Stomach smooth muscle (tissue), 2 donors: ENCODE results near the gene ARSB.

Experiments
- H3K27ac ChIP-seq: one replicate; pipeline ENCODE4 v1.7.0; 2013; ENCODE audit warnings: mild to moderate bottlenecking, low read length, inconsistent platforms
- H3K27me3 ChIP-seq, 2 donors: one replicate each; pipeline ENCODE4 v1.7.0; 2013; ENCODE audit warnings: low read length in 2 of 2; ENCODE audit not compliant: insufficient read depth in 2 of 2, control insufficient read depth in 1 of 2
- H3K36me3 ChIP-seq, 2 donors: one replicate each; pipeline ENCODE4 v1.7.0; 2013; ENCODE audit warnings: low read length in 2 of 2; ENCODE audit not compliant: control insufficient read depth in 2 of 2, insufficient read depth in 2 of 2
- H3K4me1 ChIP-seq: one replicate; pipeline ENCODE4 v1.7.0; 2013; ENCODE audit warnings: low read length; ENCODE audit not compliant: control insufficient read depth, insufficient read depth
- H3K4me3 ChIP-seq, 2 donors: one replicate each; pipeline ENCODE4 v1.7.0; 2013; ENCODE audit warnings: low read length in 2 of 2
- H3K9ac ChIP-seq, 2 donors: one replicate each; pipeline ENCODE4 v1.7.0; 2013; ENCODE audit warnings: low read length in 2 of 2, mild to moderate bottlenecking in 1 of 2
- H3K9me3 ChIP-seq, 2 donors: one replicate each; pipeline ENCODE4 v1.7.0; 2013; ENCODE audit warnings: low read length in 2 of 2; ENCODE audit not compliant: control insufficient read depth in 2 of 2
- donor health status: healthy.
- donor health status: Pancreatic carcinoma.

ARSB gene

GRCh38 chr5:78779262-78779661 is 205.8 kb downstream of the ARSB start:
- H3K27ac ChIP-seq, result no peak overlapping the region
- no peaks in the 10 kb centered on the region for H3K9me3 ChIP-seq
- peaks cover 0 to 2% of the 10 kb centered on the region in 2 donors for H3K36me3 ChIP-seq
- no peaks in the 10 kb centered on the region for H3K4me1 ChIP-seq
- no peaks in the 10 kb centered on the region for H3K27me3 ChIP-seq
- no peak overlapping the region for H3K9ac ChIP-seq
- H3K4me3 ChIP-seq, result no peak overlapping the region

- no peaks in the 10 kb centered on the region for H3K4me1 ChIP-seq
- no peak overlapping the region for H3K9ac ChIP-seq
- H3K27me3 ChIP-seq, result no peaks in the 10 kb centered on the region
- no peak overlapping the region for H3K4me3 ChIP-seq
- peaks cover 0 to 2% of the 10 kb centered on the region in 2 donors for H3K36me3 ChIP-seq
- no peak overlapping the region for H3K27ac ChIP-seq
- no peaks in the 10 kb centered on the region for H3K9me3 ChIP-seq
These were observed 206.6 kb downstream of the ARSB start for GRCh38 chr5:78778538-78778937.

DNA sequence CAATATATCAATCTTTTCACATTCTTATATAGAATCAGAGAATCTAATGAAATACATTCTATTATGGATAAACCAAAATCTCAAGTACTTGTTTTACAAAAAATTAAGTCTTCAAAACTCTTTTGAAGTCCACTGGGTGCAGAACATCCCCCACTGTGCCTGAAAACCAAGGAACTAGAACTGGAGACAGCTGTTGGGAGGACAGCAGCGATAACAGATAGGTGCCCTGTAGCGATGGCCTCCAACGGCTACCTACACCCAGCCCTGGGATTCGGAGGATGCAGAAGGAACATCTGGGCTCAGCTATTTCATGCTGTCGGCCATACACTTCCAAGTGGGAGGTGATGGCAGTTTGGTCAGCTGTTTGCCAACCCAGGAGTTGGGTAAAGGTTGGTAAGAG is 207.2 kb downstream of the ARSB start:
- no peak overlapping the region for H3K27ac ChIP-seq
- peaks cover 0 to 2% of the 10 kb centered on the region in 2 donors for H3K36me3 ChIP-seq
- H3K4me3 ChIP-seq, result no peak overlapping the region
- H3K9me3 ChIP-seq, result no peaks in the 10 kb centered on the region
- no peaks in the 10 kb centered on the region for H3K27me3 ChIP-seq
- no peaks in the 10 kb centered on the region for H3K4me1 ChIP-seq
- H3K9ac ChIP-seq, result no peak overlapping the region

DNA sequence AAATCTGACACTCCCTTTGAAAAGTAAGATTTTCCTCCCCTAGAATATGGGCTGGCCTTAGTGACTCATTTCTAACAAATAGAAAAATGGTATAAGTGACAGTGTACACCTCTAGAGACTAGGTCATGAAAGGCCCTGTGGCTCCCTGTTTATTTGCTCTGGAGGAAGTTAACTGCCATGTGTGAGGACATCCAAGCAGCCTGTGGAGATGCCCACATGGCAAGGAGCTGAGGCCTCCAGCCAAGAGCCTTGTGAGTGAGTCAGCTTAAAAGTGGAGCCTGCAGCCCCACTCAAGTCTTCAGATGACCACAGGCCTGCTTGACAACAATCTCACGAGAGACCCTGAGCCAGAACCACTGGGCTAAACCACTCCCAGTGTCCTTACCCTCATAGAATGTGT is 208.5 kb downstream of the ARSB start:
- no peaks in the 10 kb centered on the region for H3K9me3 ChIP-seq
- H3K4me3 ChIP-seq, result no peak overlapping the region
- peaks cover 0 to 2% of the 10 kb centered on the region in 2 donors for H3K36me3 ChIP-seq
- no peaks in the 10 kb centered on the region for H3K4me1 ChIP-seq
- H3K9ac ChIP-seq, result no peak overlapping the region
- H3K27me3 ChIP-seq, result no peaks in the 10 kb centered on the region
- no peak overlapping the region for H3K27ac ChIP-seq

GRCh38 chr5:78773655-78774054 is 211.5 kb downstream of the ARSB start:
- Histone ChIP-seq H3K4me3 (no peak overlapping the region), H3K27ac (no peak overlapping the region), H3K9me3 (no peaks in the 10 kb centered on the region), H3K9ac (no peak overlapping the region), H3K4me1 (no peaks in the 10 kb centered on the region), H3K27me3 (no peaks in the 10 kb centered on the region), H3K36me3 (no peaks in the 10 kb centered on the region)

DNA sequence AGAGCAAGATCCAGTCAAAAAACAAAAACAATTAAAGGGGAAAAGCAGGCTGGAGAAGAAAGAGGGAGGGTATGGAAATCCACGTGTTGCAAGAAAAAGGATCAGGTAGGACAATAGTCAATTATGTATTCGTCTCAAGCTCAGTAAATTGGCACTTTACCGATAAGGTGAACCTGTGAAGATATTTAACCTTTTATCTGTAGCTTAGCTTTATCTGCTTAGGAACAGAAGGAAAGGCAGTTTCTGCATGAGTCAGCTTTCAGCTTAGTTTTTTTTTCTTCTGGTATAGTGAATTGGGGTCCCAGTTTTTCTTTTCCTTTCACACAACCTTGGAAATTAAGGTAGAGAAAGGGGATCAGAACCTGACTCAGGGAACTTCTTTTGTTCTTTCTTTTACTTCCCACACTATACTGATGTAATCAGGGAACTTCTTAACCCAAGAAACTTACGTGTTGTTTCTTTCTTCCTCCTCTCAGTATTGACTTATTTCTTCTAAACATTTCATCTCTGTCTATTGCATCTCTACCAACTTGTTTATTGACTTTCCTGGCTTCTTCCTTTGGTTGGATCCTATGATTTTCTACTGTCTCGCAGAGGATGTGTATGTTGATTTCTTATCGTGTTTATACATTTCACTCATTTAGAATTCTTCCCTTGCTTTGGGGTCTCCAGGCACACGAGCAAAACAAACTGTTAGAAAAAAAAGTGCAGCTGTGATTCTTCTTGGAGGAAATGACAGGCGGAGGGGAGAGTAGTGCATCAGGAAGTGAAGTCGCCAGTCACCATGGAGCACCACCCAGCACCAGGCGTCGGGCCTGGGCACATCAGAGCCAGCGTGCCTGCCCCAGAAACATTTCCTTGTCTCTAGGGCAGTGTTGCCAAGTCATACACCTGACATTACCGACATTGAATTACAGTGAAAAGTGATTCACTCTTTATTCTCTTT is 213.6 kb downstream of the ARSB start:
- H3K27me3 ChIP-seq, result no peaks in the 10 kb centered on the region
- H3K9me3 ChIP-seq, result no peaks in the 10 kb centered on the region
- H3K4me3 ChIP-seq, result no peak overlapping the region
- no peak overlapping the region for H3K9ac ChIP-seq
- H3K4me1 ChIP-seq, result peaks cover 6% of the 10 kb centered on the region
- H3K36me3 ChIP-seq, result no peaks in the 10 kb centered on the region
- no peak overlapping the region for H3K27ac ChIP-seq

- Histone ChIP-seq H3K36me3 (no peaks in the 10 kb centered on the region), H3K9ac (no peak overlapping the region), H3K4me1 (peaks cover 21% of the 10 kb centered on the region), H3K27ac (no peak overlapping the region), H3K4me3 (no peak overlapping the region), H3K9me3 (no peaks in the 10 kb centered on the region), H3K27me3 (no peaks in the 10 kb centered on the region)
These were observed 216.2 kb downstream of the ARSB start for GRCh38 chr5:78768781-78769380.

GRCh38 chr5:78766412-78766762 is 218.7 kb downstream of the ARSB start:
- H3K27ac ChIP-seq, result peak overlapping the region; percentile 74
- H3K9ac ChIP-seq, result peak overlapping the region in 1 of 2 donors; percentile 36
- H3K4me3 ChIP-seq, result peak overlapping the region in 1 of 2 donors; percentile 29
- H3K36me3 ChIP-seq, result no peaks in the 10 kb centered on the region
- H3K27me3 ChIP-seq, result no peaks in the 10 kb centered on the region
- peaks cover 21% of the 10 kb centered on the region for H3K4me1 ChIP-seq
- no peaks in the 10 kb centered on the region for H3K9me3 ChIP-seq

GRCh38 chr5:78765756-78766411 is 219.2 kb downstream of the ARSB start:
- Histone ChIP-seq H3K27me3 (no peaks in the 10 kb centered on the region), H3K4me1 (peaks cover 21% of the 10 kb centered on the region), H3K9me3 (no peaks in the 10 kb centered on the region), H3K36me3 (no peaks in the 10 kb centered on the region), H3K9ac (peak overlapping the region in 1 of 2 donors; percentile 36), H3K4me3 (peak overlapping the region; percentile 37 to 40), H3K27ac (peak overlapping the region; percentile 74)

- Histone ChIP-seq H3K27ac (peak overlapping the region; percentile 74), H3K9me3 (no peaks in the 10 kb centered on the region), H3K27me3 (no peaks in the 10 kb centered on the region), H3K36me3 (no peaks in the 10 kb centered on the region), H3K9ac (no peak overlapping the region), H3K4me1 (peaks cover 21% of the 10 kb centered on the region), H3K4me3 (no peak overlapping the region)
These were observed 220.0 kb downstream of the ARSB start for GRCh38 chr5:78765116-78765515.
